ENCODE measurements around the gene TMEM82.

DNA sequence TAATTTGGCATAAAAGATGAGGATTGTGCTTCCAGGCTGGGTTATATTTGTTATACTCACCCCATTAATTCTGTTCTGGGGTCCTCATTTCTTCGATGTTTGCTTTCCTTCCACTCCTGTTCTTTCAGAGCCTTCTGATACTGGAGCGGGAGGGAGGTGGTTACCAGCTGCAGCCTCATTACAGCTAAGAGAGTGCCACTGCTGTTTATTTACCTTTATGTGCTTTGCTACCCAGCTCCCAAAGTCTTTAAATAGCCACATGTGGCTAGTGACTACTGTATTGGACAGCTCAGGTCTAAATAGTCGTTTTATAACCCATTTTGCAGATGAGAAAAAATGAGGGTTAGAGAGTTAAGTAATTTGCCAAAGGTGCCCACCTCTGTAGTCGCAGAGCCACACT, 33.1 kb upstream of the TMEM82 start:
- no peak for TF ChIP-seq POLR2AphosphoS5 (IDR thresholded peaks at IDR 0.05)
- TF ChIP-seq POLR2A (IDR thresholded peaks at IDR 0.05), result no peak

Data from transverse colon (tissue), 3 donors.